ENCODE results near the gene NEFH.
"Not testable (repeated sequence)": the region's sequence is repeated elsewhere in the genome, so short reads cannot be mapped to it uniquely, and the experiment has no call there.

NEFH gene

DNA sequence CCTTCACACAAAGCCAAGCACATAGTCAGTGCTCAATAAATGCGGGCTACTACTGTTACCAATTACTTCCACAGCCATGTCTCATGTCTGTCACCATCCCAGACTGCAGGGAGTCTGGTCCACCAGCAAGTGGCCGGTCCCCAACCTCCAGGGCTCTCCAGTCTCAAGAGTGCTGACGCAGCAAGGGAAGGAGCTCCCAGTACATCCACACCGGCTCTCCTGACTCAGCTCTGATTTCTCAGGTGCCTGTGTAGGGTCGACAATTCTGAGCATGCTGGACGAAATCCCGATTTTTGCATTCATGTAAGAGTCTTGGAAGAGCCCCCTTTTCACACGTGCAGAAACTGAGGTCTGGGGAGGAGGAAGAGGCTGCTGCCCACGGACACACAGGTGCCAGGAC, 10.3 kb upstream of the NEFH start:
- DNase-seq, result no peak

DNA sequence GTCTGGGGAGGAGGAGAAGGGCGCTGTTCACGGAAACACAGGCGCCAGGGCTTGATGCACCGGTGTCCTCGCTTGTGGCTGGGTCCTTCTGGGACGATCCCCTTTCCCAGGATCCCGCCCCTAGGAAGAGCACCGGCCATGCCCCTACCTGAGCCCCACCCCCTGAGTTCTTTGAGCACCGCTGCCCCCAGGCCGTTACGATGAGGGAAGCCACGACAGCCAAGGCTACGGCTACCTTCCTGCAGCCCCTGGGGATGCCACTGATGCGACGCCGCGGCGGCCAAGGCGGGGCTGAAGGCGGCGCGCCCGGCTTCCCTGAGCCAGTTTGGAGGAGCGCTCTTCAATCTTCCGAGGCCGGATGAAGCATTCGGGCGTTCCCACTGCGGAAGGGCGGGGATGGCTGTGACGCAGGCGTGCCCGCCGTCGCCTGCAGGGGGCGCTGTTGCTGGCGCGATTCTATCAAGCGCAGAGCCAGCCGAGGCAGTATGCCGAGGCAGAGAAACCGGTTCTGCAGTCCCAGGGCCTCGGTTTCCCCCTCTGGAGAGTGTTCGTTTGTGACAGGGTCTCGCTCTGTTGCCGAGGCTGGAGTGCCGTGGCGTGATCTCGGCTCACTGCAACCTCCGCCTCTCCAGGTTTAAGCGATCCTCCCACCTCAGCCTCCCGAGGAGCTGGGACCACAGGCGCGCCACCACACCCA, 9.7 kb upstream of the NEFH start:
- DNase-seq, result peak; percentile 70

DNA sequence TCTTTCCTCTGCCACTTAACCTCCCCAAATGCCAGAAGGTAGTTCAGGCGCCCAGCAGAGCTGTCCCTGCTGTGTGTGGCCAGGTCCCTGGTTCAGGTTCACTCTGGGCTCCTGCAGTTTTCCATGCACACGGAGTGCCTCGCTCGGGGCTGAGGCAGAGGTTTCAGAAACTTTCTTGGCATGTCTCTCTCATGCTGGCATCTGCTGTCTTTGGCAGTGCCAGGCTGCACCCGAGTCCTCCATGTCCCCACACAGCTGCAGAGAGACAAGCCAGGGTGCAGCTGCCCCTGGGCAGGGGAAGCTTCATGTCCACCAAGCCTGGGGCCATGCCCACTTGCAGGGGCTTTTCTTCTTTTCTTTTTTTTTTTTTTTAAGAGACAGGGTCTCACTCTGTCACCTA, 7.0 kb upstream of the NEFH start:
- DNase-seq, result no peak

DNA sequence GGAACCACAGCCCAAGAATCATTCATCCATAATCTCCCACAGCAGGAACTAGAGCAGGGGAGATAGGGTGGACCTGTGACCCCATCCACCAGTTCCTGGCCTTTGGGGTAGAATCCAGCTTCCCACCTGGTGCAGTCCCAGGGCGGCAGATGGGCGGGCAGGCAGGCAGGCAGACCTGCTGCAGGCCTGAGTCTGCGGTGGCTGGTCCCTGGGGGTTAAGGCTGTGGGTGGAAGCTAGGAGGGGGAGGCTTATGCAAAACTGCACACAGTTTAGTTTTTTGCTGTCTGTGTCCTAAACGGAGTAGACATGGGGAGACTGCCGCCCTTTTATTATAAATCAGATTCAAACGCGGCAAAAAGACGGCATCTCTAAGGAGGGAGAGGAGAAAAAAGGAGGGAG, 4.5 kb upstream of the NEFH start:
- no peak for DNase-seq

DNA sequence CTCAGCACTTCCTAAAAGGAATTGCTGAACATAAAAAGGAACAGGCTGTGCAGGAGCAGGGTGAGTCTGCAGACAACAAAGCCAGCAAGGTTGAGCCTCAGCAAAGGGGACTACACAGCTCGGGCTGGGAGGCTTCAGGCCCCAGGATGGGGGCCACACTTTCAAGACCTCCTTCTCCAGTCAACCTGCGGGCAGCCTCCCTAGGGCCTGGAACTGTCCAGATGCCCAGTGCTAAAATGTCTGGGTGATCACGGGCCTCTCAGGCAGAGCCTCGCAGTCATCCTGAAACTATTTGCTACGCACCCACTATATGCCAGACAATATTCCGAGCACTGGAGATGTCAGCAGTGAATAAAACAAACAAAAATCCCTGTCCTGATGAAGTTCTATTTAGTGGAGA, 3.9 kb upstream of the NEFH start:
- no peak for DNase-seq

DNA sequence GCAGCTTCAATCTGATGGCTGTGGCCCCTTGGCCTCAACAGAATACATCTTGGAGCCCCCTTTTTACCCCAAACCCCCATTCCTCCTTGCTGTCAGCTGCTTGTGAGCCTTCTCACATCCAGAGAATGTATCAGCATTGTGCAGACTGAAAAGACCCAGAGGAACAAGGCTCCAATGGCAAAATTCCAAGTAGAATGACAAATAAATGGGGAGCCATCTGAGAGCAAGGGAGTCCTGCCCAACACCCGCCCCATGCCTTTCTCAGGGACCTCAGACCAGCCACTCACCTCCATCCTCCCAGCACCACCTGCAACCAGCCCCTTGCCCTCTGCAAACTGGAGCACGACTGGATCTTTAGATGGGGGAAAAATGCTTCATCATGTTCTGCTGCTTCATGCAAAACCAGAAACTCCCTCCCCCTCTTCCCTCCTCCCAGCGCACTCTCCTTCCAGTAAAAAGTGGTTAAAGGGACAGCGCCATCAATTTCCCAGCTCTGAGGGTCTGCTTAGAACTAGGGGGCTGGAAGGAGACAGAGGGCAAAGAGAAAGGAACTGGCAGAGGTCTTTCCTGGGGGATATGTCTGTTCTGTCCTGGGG, 2.2 kb upstream of the NEFH start:
- DNase-seq, result no peak

DNA sequence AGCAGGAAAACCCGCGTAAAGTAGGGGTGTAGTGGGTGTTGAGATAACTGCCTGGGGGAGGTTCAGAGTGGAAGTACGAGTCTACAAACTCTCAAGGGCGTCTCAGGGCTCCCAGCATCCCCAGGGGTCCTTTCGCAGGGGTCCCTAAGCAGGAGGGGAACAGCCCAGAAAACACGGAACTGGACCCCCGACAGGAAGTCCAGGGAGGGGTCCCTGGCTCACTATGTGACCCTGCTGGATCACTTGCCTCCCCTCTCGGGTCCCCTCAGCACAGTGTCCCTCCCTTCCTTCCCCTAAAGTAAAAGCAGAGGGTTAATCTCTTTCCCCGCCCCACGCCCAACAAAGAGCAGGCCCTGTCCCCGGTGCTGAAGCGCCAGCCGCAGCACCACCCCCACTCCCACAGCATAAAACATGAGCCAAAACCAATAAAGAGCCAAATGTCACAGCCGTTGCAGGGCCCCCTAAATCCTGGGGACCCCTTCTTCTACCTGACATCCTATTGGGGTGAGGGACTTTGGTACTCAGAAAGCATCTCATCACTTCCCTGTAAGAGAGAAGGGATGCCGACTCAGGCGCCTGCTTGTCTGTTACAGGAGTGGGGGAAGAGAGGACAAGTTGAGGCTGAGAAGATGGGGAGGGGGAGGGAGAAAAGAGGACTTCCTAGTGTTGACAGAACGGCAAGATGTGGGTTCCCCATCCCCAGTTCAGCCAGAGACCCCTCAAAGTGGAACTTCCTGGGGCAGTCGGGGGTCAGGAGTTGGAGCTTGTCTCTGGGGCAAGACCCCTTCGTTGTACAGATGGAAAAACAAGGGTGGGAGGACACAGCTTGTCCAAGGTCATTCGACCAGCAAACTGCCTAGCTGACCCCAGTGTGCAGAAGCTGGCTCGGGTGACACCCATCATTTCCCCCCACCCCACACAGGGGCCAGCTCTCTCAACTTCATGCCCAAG, 1.4 kb upstream of the NEFH start:
- DNase-seq, result peak; percentile 20

DNA sequence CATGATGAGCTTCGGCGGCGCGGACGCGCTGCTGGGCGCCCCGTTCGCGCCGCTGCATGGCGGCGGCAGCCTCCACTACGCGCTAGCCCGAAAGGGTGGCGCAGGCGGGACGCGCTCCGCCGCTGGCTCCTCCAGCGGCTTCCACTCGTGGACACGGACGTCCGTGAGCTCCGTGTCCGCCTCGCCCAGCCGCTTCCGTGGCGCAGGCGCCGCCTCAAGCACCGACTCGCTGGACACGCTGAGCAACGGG, 169 bp downstream of the NEFH start:
- DNase-seq, result no peak

DNA sequence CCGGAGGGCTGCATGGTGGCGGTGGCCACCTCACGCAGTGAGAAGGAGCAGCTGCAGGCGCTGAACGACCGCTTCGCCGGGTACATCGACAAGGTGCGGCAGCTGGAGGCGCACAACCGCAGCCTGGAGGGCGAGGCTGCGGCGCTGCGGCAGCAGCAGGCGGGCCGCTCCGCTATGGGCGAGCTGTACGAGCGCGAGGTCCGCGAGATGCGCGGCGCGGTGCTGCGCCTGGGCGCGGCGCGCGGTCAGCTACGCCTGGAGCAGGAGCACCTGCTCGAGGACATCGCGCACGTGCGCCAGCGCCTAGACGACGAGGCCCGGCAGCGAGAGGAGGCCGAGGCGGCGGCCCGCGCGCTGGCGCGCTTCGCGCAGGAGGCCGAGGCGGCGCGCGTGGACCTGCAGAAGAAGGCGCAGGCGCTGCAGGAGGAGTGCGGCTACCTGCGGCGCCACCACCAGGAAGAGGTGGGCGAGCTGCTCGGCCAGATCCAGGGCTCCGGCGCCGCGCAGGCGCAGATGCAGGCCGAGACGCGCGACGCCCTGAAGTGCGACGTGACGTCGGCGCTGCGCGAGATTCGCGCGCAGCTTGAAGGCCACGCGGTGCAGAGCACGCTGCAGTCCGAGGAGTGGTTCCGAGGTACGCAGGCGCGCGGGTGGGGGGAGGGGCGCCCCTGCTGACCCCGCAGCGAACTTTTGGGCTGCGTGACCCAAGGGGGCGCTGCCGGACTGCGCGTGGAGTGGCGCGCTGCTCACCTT, 670 bp downstream of the NEFH start:
- DNase-seq, result peak; percentile 49

DNA sequence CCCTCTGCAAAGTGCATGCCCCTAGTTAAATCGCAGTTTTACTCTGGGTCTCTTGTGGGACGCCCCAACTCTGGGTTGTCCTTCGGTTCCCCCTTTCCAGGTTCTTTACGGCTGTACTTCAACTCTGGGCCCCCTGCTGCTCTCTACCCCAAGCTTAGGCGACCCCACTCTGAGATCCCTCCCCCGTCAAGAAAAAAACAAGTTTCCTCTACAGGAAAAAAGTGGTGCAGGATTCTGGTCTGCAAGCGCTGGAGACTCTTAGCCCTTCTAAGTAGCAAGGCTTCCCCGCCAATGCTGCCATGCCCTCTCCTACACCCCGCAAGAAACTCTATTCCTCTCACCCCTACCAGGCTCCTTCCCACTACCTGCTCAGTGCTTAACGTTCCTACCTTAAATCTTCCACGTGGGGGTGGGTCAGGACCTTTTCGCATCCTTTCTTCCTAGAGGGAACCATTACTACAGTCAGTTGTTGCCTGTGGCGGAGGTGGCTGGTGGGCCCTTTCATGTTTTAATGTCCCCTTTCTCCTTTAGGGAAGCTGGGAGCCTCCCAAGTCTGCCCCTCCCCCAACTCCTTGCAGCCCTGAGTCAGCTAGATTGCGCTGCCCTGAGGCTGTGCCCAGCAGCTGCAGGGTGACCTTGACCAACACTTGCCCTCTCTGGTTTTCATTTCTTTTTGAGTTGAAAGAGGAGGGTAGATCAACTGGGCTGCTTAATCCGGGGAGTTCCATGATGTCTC, 1.4 kb downstream of the NEFH start:
- no peak for DNase-seq

DNA sequence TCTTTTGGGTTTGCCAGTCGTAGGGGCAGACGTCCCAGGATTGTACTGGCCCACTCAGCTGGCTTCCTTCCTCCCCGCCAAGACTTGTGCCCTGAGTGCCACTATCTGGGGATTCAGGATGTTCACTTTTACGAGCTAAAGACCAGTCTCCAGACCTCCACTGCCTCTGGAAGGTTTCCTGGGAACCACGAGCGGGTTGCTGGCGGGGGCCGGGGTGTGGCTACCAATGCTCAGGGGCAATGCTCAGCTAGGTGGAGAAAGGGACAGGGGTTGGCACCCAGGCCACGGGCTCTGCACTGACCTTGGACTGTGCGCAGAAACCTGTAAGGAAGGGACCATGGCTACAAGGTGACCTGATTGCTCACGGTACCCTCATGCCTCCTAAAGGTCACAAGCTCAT, 2.2 kb downstream of the NEFH start:
- no peak for DNase-seq

DNA sequence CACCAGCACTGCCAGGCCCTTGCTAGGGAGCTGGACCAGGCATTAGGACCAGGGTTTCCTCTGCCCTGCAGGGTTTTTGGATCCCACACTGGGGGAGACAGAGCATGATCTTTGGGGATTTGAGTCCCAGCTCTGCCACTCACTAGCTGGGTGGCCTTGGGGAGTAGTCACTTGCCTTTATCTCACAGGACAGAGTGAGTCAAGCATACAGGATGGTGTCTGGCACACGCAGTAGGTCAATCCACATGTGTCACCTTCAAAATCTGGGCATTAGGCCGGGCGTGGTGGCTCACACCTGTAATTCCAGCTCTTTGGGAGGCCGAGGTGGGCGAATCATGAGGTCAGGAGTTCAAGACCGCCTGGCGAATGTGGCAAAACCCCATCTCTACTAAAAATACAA, 2.7 kb downstream of the NEFH start:
- DNase-seq, result no peak

DNA sequence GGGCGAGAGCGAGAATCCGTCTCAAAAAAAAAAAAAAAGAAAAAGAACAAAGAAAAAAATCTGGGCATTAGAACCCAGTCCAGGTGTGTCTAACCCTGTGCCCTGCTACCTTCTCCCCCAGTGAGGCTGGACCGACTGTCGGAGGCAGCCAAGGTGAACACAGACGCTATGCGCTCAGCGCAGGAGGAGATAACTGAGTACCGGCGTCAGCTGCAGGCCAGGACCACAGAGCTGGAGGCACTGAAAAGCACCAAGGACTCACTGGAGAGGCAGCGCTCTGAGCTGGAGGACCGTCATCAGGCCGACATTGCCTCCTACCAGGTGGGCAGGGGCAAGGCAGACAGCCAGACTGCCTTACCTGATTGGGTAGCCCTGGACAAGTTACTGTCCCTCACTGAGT, 3.2 kb downstream of the NEFH start:
- DNase-seq, result no peak

DNA sequence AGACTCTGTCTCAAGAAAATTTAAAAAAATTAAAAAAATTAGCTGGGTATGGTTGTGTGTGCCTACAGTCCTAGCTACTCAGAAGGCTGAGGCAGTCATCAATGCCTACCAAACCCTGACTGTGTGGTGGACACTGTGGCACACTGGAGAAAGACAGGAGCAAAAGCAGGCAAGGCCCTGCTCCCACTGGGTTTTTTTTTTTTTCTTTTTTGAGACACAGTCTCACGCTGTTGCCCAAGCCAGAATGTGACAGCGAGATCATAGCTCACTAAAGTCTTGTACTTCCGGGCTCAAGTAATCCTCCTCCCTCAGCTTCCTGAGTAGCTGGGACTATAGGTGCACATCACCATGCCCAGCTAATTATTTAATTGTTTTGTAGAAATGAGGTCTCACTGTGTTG, 4.6 kb downstream of the NEFH start:
- DNase-seq, result no peak

DNA sequence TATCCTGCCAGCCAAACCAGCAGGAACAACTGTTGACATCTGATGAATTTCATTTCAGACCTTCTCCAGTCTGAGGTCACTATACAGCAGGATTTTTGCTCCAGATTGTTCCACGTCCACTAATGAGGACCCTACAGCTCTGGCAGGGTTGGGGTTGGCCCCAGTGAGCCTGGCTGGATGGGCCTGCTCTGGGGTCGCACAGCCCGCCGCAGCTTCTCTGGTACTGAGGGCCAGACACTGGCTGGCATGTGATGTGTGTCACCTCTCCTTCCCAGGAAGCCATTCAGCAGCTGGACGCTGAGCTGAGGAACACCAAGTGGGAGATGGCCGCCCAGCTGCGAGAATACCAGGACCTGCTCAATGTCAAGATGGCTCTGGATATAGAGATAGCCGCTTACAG, 5.4 kb downstream of the NEFH start:
- DNase-seq, result no peak

DNA sequence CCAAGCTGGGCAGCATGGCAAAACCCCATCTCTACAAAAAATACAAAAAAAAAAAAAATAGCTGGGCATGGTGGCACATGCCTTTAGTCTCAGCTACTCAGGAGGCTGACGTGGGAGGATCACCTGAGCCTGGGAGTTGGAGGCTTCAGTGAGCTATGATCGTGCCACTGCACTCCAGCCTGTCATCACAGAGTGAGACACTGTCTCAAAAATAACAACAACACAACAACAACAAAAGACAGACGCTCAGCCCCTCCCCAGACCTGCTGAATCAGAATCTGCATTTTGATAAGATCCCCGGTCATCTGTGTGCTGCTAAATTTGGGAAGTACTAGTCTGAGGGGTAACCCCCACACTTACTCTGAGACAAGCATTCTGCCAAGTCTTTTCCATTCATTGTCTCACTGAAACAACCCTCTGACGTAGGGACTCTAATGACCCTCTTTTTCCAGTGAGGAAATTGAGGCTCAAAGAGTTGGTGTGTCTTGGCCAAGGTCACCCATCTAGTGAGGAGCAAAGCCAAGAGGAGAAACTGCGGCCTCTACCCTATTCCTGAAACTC, 7.5 kb downstream of the NEFH start:
- DNase-seq, result no peak

DNA sequence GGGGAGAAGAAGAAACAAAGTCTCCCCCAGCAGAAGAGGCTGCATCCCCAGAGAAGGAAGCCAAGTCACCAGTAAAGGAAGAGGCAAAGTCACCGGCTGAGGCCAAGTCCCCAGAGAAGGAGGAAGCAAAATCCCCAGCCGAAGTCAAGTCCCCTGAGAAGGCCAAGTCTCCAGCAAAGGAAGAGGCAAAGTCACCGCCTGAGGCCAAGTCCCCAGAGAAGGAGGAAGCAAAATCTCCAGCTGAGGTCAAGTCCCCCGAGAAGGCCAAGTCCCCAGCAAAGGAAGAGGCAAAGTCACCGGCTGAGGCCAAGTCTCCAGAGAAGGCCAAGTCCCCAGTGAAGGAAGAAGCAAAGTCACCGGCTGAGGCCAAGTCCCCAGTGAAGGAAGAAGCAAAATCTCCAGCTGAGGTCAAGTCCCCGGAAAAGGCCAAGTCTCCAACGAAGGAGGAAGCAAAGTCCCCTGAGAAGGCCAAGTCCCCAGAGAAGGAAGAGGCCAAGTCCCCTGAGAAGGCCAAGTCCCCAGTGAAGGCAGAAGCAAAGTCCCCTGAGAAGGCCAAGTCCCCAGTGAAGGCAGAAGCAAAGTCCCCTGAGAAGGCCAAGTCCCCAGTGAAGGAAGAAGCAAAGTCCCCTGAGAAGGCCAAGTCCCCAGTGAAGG, 9.2 kb downstream of the NEFH start:
- DNase-seq, result not testable (repeated sequence)

DNA sequence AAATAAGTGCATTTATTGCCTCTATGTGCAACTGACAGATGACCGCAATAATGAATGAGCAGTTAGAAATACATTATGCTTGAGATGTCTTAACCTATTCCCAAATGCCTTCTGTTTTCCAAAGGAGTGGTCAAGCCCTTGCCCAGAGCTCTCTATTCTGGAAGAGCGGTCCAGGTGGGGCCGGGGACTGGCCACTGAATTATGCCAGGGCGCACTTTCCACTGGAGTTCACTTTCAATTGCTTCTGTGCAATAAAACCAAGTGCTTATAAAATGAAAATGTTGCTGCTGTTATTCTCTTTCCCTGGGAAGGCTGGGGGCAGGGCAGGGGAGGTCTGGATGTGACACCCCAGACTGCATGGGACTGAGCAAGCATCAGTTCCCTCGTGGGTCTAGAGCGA, 11.0 kb downstream of the NEFH start:
- DNase-seq, result no peak

DNA sequence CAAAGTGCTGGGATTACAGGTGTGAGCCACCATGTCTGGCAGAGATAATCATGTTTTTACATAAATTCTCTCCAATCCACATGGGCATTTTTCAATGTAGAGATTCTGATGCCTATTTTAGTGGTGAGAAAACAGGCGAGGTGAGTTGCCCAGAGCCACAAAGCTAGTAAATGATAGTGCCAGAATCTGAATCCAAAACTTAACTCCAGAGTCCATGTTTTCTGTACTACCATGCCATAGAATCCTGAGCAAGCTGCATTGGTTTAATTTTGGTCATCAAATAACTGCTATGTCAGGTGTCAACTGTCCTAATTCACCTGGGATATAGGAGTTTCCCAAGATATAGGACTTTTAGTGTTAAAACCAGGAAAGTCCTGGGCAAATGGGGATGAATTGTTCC, 13.6 kb downstream of the NEFH start:
- DNase-seq, result no peak

DNA sequence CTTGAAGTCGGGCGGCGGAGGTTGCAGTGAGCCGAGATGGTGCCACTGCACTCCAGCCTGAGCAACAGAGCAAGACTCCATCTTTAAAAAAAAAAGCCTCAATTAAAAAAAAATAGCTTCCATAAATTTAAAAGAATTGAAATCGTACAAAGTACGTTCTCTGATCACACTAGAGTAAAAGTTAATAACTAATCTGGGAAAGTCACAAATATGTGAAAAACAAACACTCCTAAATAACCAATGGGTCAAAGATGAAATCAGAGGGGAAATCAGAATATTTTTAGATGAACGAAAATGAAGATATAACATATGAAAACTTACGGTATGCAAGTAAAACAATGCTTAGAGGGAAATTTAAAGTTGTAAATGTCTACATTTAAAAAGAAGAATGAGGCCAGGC, 19.8 kb downstream of the NEFH start:
- DNase-seq, result no peak

DNA sequence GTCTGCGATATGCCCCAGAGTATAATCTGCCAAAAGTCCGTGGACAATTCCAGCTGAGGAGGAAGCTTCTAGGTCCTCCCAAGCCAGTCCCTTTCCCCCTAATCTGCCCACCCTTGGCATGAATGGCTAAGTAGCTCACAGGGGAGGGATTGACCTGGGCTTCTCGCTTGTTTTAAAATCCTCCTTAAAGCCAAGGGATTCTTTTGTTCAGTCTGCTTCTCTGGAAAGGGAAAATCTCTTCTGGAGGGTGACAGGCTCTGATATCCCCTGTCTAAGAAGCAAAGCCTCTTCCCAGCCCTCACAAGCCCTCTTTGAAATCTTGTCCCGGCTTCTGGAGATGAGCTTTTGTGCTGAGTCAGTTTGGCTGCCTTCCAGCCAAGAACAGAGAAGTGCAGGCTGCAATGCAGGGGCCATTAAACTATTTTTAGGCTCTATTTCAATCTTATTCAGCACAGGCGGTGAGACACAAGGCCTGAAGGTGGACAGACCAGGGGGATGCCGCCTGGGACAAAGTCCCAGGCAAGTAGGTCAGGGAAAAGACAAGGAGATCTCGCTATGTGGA, 23.9 kb downstream of the NEFH start:
- DNase-seq, result no peak

DNA sequence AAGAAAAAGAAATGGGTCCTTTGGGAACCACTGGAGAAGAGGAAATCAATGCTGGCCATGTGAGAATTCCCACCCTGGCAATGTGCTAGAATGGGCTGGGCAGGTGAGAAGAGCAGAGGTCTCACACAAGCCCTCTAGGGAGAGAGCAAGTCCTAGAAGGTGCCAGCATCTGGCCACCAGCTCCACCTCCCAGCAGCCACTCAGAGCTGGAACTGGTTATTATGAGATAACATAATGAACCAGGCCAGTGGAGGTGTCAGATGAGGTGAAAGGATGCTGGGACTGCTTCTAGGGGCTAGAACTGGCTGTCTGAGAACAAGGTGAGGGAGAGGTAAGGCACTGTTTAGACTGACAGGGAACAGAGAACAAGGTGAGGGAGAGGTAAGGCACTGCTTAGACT, 29.3 kb downstream of the NEFH start:
- no peak for DNase-seq
